Measurements from ENCODE around the gene ANOS1.

ANOS1 gene

GRCh38 chrX:8586953-8587352 is 145.0 kb downstream of the ANOS1 start:
- no peak for TF ChIP-seq GABPA (IDR thresholded peaks at IDR 0.05; ENCODE audit: low read depth)
- no peak for TF ChIP-seq SPI1 (IDR thresholded peaks at IDR 0.05; ENCODE audit: borderline replicate concordance, low read depth)
- TF ChIP-seq CTCF (IDR thresholded peaks at IDR 0.05; ENCODE audit: insufficient read depth, low read length), result no peak
- TF ChIP-seq POLR2AphosphoS5 (IDR thresholded peaks at IDR 0.05; ENCODE audit: low read depth), result no peak
- TF ChIP-seq REST (IDR thresholded peaks at IDR 0.05; ENCODE audit: insufficient replicate concordance, low read depth), result no peak
- H3K4me3 ChIP-seq (replicated peaks; ENCODE audit: insufficient read depth, low read length), result no peak overlapping the region
- no peaks in the 10 kb centered on the region for H3K27me3 ChIP-seq (ENCODE audit: insufficient read depth, poor library complexity, severe bottlenecking)
- H3K27ac ChIP-seq (replicated peaks), result no peak overlapping the region
- DNase-seq (ENCODE audit: low read depth in 1 of 2, low spot score in 1 of 2), result no peak

- TF ChIP-seq GABPA (IDR thresholded peaks at IDR 0.05; ENCODE audit: low read depth) (no peak), REST (IDR thresholded peaks at IDR 0.05; ENCODE audit: insufficient replicate concordance, low read depth) (no peak), POLR2AphosphoS5 (IDR thresholded peaks at IDR 0.05; ENCODE audit: low read depth) (no peak), SPI1 (IDR thresholded peaks at IDR 0.05; ENCODE audit: borderline replicate concordance, low read depth) (no peak), CTCF (IDR thresholded peaks at IDR 0.05; ENCODE audit: insufficient read depth, low read length) (no peak)
These were observed 152.3 kb downstream of the ANOS1 start for GRCh38 chrX:8579602-8580001.

GRCh38 chrX:8576821-8577220 is 155.1 kb downstream of the ANOS1 start:
- H3K27ac ChIP-seq (replicated peaks), result no peak overlapping the region
- H3K4me3 ChIP-seq (replicated peaks; ENCODE audit: insufficient read depth, low read length), result no peak overlapping the region
- no peak for TF ChIP-seq GABPA (IDR thresholded peaks at IDR 0.05; ENCODE audit: low read depth)
- no peak for TF ChIP-seq CTCF (IDR thresholded peaks at IDR 0.05; ENCODE audit: insufficient read depth, low read length)
- TF ChIP-seq SPI1 (IDR thresholded peaks at IDR 0.05; ENCODE audit: borderline replicate concordance, low read depth), result no peak
- no peak for TF ChIP-seq REST (IDR thresholded peaks at IDR 0.05; ENCODE audit: insufficient replicate concordance, low read depth)
- TF ChIP-seq POLR2AphosphoS5 (IDR thresholded peaks at IDR 0.05; ENCODE audit: low read depth), result no peak
- no peak for DNase-seq (ENCODE audit: low read depth in 1 of 2, low spot score in 1 of 2)
- H3K27me3 ChIP-seq (ENCODE audit: insufficient read depth, poor library complexity, severe bottlenecking), result no peaks in the 10 kb centered on the region

More at GRCh38 chrX:8579602-8580001, 152.3 kb downstream of the ANOS1 start:
- no peak for DNase-seq (ENCODE audit: low read depth in 1 of 2, low spot score in 1 of 2)
- no peak overlapping the region for H3K27ac ChIP-seq (replicated peaks)
- no peaks in the 10 kb centered on the region for H3K27me3 ChIP-seq (ENCODE audit: insufficient read depth, poor library complexity, severe bottlenecking)
- H3K4me3 ChIP-seq (replicated peaks; ENCODE audit: insufficient read depth, low read length), result no peak overlapping the region
